Mesenchymal stem cell (in vitro differentiated cells and primary cell): Measurements from ENCODE around the gene CYFIP2.
A peak's percentile ranks its signal among the peaks of the same experiment; 100 is the strongest.

Experiments used
- DNase-seq: peaks from one replicate; pipeline ENCODE4 v3.0.0-alpha.2; 2013
- H2AFZ ChIP-seq: one replicate; pipeline ENCODE4 v1.6.1; 2013; ENCODE audit warnings: low read depth, mild to moderate bottlenecking, control low read depth, inconsistent platforms, low read length, moderate library complexity
- H2AK5ac ChIP-seq: 2 replicates; pipeline ENCODE4 v1.6.1; 2013; ENCODE audit warnings: low read length, moderate library complexity, mild to moderate bottlenecking, inconsistent platforms; ENCODE audit not compliant: severe bottlenecking
- H2BK120ac ChIP-seq: one replicate; pipeline ENCODE4 v1.6.1; 2013; ENCODE audit warnings: low read depth, mild to moderate bottlenecking, inconsistent platforms, low read length, moderate library complexity
- H2BK12ac ChIP-seq, 2 experiments: one replicate each; pipeline ENCODE4 v1.6.1; 2013; ENCODE audit warnings: inconsistent platforms in 2 of 2, low read length in 2 of 2, mild to moderate bottlenecking in 2 of 2, moderate library complexity in 2 of 2, control low read depth in 1 of 2
- H2BK15ac ChIP-seq: one replicate; pipeline ENCODE4 v1.6.1; 2013; ENCODE audit warnings: mild to moderate bottlenecking, low read depth, inconsistent platforms; ENCODE audit not compliant: poor library complexity, severe bottlenecking
- H2BK5ac ChIP-seq: 2 replicates; pipeline ENCODE4 v1.6.1; 2013; ENCODE audit warnings: low read depth, mild to moderate bottlenecking, low read length, control low read depth, inconsistent platforms; ENCODE audit not compliant: poor library complexity, severe bottlenecking
- H3K14ac ChIP-seq, 2 experiments: one replicate each; pipeline ENCODE4 v1.6.1; 2013; ENCODE audit warnings: inconsistent platforms in 2 of 2, low read length in 2 of 2, control low read depth in 1 of 2, mild to moderate bottlenecking in 1 of 2, moderate library complexity in 1 of 2
- H3K18ac ChIP-seq, 2 experiments: one replicate each; pipeline ENCODE4 v1.6.1; 2013; ENCODE audit warnings: inconsistent platforms in 2 of 2, low read length in 2 of 2, control low read depth in 1 of 2, low read depth in 1 of 2, mild to moderate bottlenecking in 1 of 2
- H3K23ac ChIP-seq, 2 experiments: one replicate each; pipeline ENCODE4 v1.6.1; 2013; ENCODE audit warnings: inconsistent platforms in 2 of 2, low read length in 2 of 2, mild to moderate bottlenecking in 2 of 2, moderate library complexity in 2 of 2, control low read depth in 1 of 2
- H3K27ac ChIP-seq: 2 replicates; pipeline ENCODE4 v1.5.1; 2013; ENCODE audit warnings: mild to moderate bottlenecking, moderate library complexity, low read length, control low read depth, inconsistent platforms; ENCODE audit not compliant: poor library complexity, severe bottlenecking
- H3K27me3 ChIP-seq, 2 experiments: 2 replicates each; pipeline versions ENCODE4 v1.6.1 to v1.7.0; 2013; ENCODE audit warnings: low read length in 2 of 2, mild to moderate bottlenecking in 2 of 2, moderate library complexity in 2 of 2, control low read depth in 1 of 2, inconsistent platforms in 1 of 2; ENCODE audit not compliant: control insufficient read depth in 1 of 2, insufficient read depth in 1 of 2
- H3K36me3 ChIP-seq, 2 experiments: 2 replicates each; pipeline versions ENCODE4 v1.6.1 to v1.7.0; 2013; ENCODE audit warnings: low read length in 2 of 2, control low read depth in 1 of 2, inconsistent platforms in 1 of 2, low read depth in 1 of 2, mild to moderate bottlenecking in 1 of 2; ENCODE audit not compliant: insufficient read depth in 2 of 2, control insufficient read depth in 1 of 2
- H3K4ac ChIP-seq, 2 experiments: one replicate each; pipeline ENCODE4 v1.6.1; 2013; ENCODE audit warnings: inconsistent platforms in 2 of 2, low read length in 2 of 2, mild to moderate bottlenecking in 2 of 2, moderate library complexity in 2 of 2, control low read depth in 1 of 2, low read depth in 1 of 2
- H3K4me1 ChIP-seq: 2 replicates; pipeline ENCODE4 v1.6.1; 2013; ENCODE audit warnings: low read depth, low read length, control low read depth; ENCODE audit not compliant: control insufficient read depth, insufficient read depth
- H3K4me2 ChIP-seq: 2 replicates; pipeline ENCODE4 v1.6.1; 2013; ENCODE audit warnings: low read length, mild to moderate bottlenecking, inconsistent platforms; ENCODE audit not compliant: poor library complexity, severe bottlenecking
- H3K4me3 ChIP-seq, 2 experiments: 2 replicates each; pipeline versions ENCODE4 v1.5.1 to v1.7.0; 2013; ENCODE audit warnings: low read length in 2 of 2, mild to moderate bottlenecking in 2 of 2, control low read depth in 1 of 2, low read depth in 1 of 2; ENCODE audit not compliant: insufficient read depth in 1 of 2
- H3K79me1 ChIP-seq: replicated peaks from 2 replicates; pipeline ENCODE4 v1.6.1; 2013; ENCODE audit warnings: mild to moderate bottlenecking, control low read depth, low read length, inconsistent platforms; ENCODE audit not compliant: poor library complexity, severe bottlenecking
- H3K9ac ChIP-seq: 2 replicates; pipeline ENCODE4 v1.7.0; 2013; ENCODE audit warnings: mild to moderate bottlenecking, low read length, moderate library complexity
- H3K9me3 ChIP-seq: 2 replicates; pipeline ENCODE4 v1.7.0; 2013; ENCODE audit warnings: mild to moderate bottlenecking, low read length; ENCODE audit not compliant: control insufficient read depth
- H4K8ac ChIP-seq: one replicate; pipeline ENCODE4 v1.6.1; 2013; ENCODE audit warnings: inconsistent platforms, mild to moderate bottlenecking, low read length, moderate library complexity
- H4K91ac ChIP-seq: one replicate; pipeline ENCODE4 v1.6.1; 2013; ENCODE audit warnings: mild to moderate bottlenecking, low read length, inconsistent platforms
- WGBS: methylation state at CpG from one replicate; pipeline ENCODE4 v1.1.7; 2013; ENCODE audit warnings: mixed read lengths; 5-methylcytosine and 5-hydroxymethylcytosine counted together

The CYFIP2 gene

GRCh38 chr5:157219491-157220271 lies 46.2 kb upstream of the CYFIP2 start:
- H2BK120ac ChIP-seq, result no peak overlapping the region
- H2BK5ac ChIP-seq, result no peak overlapping the region
- H3K23ac ChIP-seq, result no peak overlapping the region
- H4K8ac ChIP-seq, result no peak overlapping the region
- no peak overlapping the region for H3K18ac ChIP-seq
- H3K4me1 ChIP-seq, result no peaks in the 10 kb centered on the region
- H2AK5ac ChIP-seq, result no peak overlapping the region
- H3K4me2 ChIP-seq, result no peak overlapping the region
- WGBS, result 68% methylated on average over 7 of the region's 9 CpGs
- H2BK15ac ChIP-seq, result no peak overlapping the region
- no peak overlapping the region for H3K9ac ChIP-seq
- no peak overlapping the region for H3K4me3 ChIP-seq
- no peak overlapping the region for H2AFZ ChIP-seq
- no peak overlapping the region for H3K4ac ChIP-seq
- H3K27me3 ChIP-seq, result no peaks in the 10 kb centered on the region
- H3K36me3 ChIP-seq, result no peaks in the 10 kb centered on the region
- H2BK12ac ChIP-seq, result no peak overlapping the region
- no peak overlapping the region for H4K91ac ChIP-seq
- no peaks in the 10 kb centered on the region for H3K79me1 ChIP-seq
- DNase-seq, result no peak
- H3K14ac ChIP-seq, result no peak overlapping the region
- no peak overlapping the region for H3K27ac ChIP-seq
- no peaks in the 10 kb centered on the region for H3K9me3 ChIP-seq

- Histone ChIP-seq H3K27me3 (no peaks in the 10 kb centered on the region), H3K9ac (no peak overlapping the region), H2AK5ac (no peak overlapping the region), H2BK5ac (no peak overlapping the region), H2BK12ac (no peak overlapping the region), H2AFZ (no peak overlapping the region), H4K91ac (no peak overlapping the region), H3K79me1 (no peaks in the 10 kb centered on the region), H2BK15ac (no peak overlapping the region), H3K9me3 (no peaks in the 10 kb centered on the region), H3K27ac (no peak overlapping the region), H3K4ac (no peak overlapping the region), H3K14ac (no peak overlapping the region), H3K23ac (no peak overlapping the region), H3K4me3 (no peak overlapping the region), H4K8ac (no peak overlapping the region), H2BK120ac (no peak overlapping the region), H3K4me1 (no peaks in the 10 kb centered on the region), H3K4me2 (no peak overlapping the region), H3K36me3 (no peaks in the 10 kb centered on the region), H3K18ac (no peak overlapping the region)
- no peak for DNase-seq
- 80% methylated on average over 5 of the region's 5 CpGs for WGBS
These were observed 44.0 kb upstream of the CYFIP2 start for GRCh38 chr5:157221959-157222358.

GRCh38 chr5:157222506-157223230 lies 43.3 kb upstream of the CYFIP2 start:
- Histone ChIP-seq H2BK5ac (no peak overlapping the region), H3K27me3 (no peaks in the 10 kb centered on the region), H3K27ac (no peak overlapping the region), H3K4ac (no peak overlapping the region), H2AFZ (no peak overlapping the region), H3K14ac (no peak overlapping the region), H3K4me1 (no peaks in the 10 kb centered on the region), H3K4me2 (no peak overlapping the region), H3K9me3 (no peaks in the 10 kb centered on the region), H2AK5ac (no peak overlapping the region), H3K18ac (no peak overlapping the region), H3K9ac (no peak overlapping the region), H4K91ac (no peak overlapping the region), H2BK15ac (no peak overlapping the region), H2BK120ac (no peak overlapping the region), H3K23ac (no peak overlapping the region), H3K4me3 (no peak overlapping the region), H3K36me3 (no peaks in the 10 kb centered on the region), H2BK12ac (no peak overlapping the region), H3K79me1 (no peaks in the 10 kb centered on the region), H4K8ac (no peak overlapping the region)
- peak; percentile 11 for DNase-seq
- WGBS, result 84% methylated on average over 8 of the region's 10 CpGs
